HG03457 (cell line): ENCODE results near the gene CCDC85C.

ENCODE experiments used
- ATAC-seq: cut with Tn5 transposase; IDR thresholded peaks from one replicate; pipeline ENCODE4 v1.9.1; 2021; ENCODE audit warnings: moderate number of reproducible peaks; ENCODE audit not compliant: unreplicated experiment

Gene CCDC85C

GRCh38 chr14:99515301-99516155, 88.5 kb downstream of the CCDC85C start:
- ATAC-seq = no peak

- no peak for ATAC-seq
These were observed 89.3 kb downstream of the CCDC85C start for GRCh38 chr14:99514552-99515300.

GRCh38 chr14:99513946-99514551, 90.0 kb downstream of the CCDC85C start:
- no peak for ATAC-seq

GRCh38 chr14:99513183-99513694, 90.8 kb downstream of the CCDC85C start:
- ATAC-seq = no peak

GRCh38 chr14:99512571-99513182, 91.3 kb downstream of the CCDC85C start:
- ATAC-seq = no peak

- no peak for ATAC-seq
These were observed 91.9 kb downstream of the CCDC85C start for GRCh38 chr14:99512110-99512449.

GRCh38 chr14:99511421-99512109, 92.4 kb downstream of the CCDC85C start:
- no peak for ATAC-seq

- no peak for ATAC-seq
These were observed 93.4 kb downstream of the CCDC85C start for GRCh38 chr14:99510556-99511139.

- ATAC-seq = no peak
These were observed 94.0 kb downstream of the CCDC85C start for GRCh38 chr14:99509871-99510555.

- ATAC-seq = no peak
These were observed 94.9 kb downstream of the CCDC85C start for GRCh38 chr14:99508896-99509629.

GRCh38 chr14:99507860-99508640, 96.0 kb downstream of the CCDC85C start:
- ATAC-seq = no peak

GRCh38 chr14:99506276-99506675, 97.7 kb downstream of the CCDC85C start:
- ATAC-seq = no peak

- no peak for ATAC-seq
These were observed 98.9 kb downstream of the CCDC85C start for GRCh38 chr14:99505089-99505488.

- ATAC-seq = no peak
These were observed 100.1 kb downstream of the CCDC85C start for GRCh38 chr14:99503848-99504453.

- ATAC-seq = no peak
These were observed 101.0 kb downstream of the CCDC85C start for GRCh38 chr14:99502989-99503421.

GRCh38 chr14:99497894-99498293, 106.1 kb downstream of the CCDC85C start:
- no peak for ATAC-seq

- ATAC-seq = no peak
These were observed 106.7 kb downstream of the CCDC85C start for GRCh38 chr14:99497341-99497740.

- ATAC-seq = no peak
These were observed 119.9 kb downstream of the CCDC85C start for GRCh38 chr14:99484106-99484505.
